Measurements from ENCODE around the gene NHSL2.

Gene NHSL2

GRCh38 chrX:72045141-72045540 is 134.5 kb downstream of the NHSL2 start:
- DNase-seq (ENCODE audit: low spot score) = no peak
- in situ Hi-C loops (cut with MboI; ENCODE audit: low sequenced_read_pairs, unreplicated experiment) = no loop called here
- TF ChIP-seq, protein P1, sequence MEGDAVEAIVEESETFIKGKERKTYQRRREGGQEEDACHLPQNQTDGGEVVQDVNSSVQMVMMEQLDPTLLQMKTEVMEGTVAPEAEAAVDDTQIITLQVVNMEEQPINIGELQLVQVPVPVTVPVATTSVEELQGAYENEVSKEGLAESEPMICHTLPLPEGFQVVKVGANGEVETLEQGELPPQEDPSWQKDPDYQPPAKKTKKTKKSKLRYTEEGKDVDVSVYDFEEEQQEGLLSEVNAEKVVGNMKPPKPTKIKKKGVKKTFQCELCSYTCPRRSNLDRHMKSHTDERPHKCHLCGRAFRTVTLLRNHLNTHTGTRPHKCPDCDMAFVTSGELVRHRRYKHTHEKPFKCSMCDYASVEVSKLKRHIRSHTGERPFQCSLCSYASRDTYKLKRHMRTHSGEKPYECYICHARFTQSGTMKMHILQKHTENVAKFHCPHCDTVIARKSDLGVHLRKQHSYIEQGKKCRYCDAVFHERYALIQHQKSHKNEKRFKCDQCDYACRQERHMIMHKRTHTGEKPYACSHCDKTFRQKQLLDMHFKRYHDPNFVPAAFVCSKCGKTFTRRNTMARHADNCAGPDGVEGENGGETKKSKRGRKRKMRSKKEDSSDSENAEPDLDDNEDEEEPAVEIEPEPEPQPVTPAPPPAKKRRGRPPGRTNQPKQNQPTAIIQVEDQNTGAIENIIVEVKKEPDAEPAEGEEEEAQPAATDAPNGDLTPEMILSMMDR (IDR thresholded peaks at IDR 0.05; ENCODE audit: borderline replicate concordance, control extremely low read depth, extremely low read depth, insufficient read depth, missing control alignments) = no peak

DNA sequence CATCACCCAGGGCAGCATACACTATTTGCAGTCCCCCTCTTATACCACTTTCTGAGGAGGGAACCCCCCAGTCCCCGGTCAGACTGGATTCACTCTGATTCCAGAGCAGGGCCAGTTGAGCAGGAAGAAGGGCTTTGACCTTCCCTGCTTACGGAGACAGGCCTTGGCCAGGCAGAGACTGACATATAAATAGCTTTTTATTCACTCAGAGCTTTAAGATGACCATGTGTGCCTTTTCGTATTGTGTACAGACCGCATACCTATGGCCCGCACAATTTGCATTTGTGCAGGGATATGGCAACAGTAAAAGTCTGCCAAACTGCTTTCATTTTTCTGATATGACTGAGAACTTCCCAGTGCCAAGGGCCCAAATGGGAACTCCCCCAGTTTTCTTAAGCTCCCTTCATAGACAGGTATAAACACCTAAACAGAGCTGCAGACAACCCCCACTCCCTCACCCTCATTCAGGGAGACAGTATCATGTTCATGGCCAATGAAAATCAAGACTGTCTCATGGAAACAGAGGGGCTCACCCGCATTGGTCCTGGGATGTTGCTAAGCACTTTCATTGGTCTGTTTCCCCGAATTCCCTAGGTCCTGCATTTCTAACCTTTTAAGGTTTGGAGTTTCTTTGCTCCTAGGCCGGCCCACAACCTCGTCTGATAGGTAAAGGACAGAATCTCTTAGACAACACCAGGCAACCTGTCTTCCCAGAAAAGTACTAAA is 135.1 kb downstream of the NHSL2 start:
- TF ChIP-seq, protein P1 (IDR thresholded peaks at IDR 0.05; ENCODE audit: borderline replicate concordance, control extremely low read depth, extremely low read depth, insufficient read depth, missing control alignments) = no peak
- DNase-seq (ENCODE audit: low spot score) = no peak
- in situ Hi-C loops (cut with MboI; ENCODE audit: low sequenced_read_pairs, unreplicated experiment) = no loop called here

GRCh38 chrX:72046447-72046846 is 135.8 kb downstream of the NHSL2 start:
- in situ Hi-C loops (cut with MboI; ENCODE audit: low sequenced_read_pairs, unreplicated experiment) = no loop called here
- TF ChIP-seq, protein P1 (IDR thresholded peaks at IDR 0.05; ENCODE audit: borderline replicate concordance, control extremely low read depth, extremely low read depth, insufficient read depth, missing control alignments) = no peak
- no peak for DNase-seq (ENCODE audit: low spot score)

DNA sequence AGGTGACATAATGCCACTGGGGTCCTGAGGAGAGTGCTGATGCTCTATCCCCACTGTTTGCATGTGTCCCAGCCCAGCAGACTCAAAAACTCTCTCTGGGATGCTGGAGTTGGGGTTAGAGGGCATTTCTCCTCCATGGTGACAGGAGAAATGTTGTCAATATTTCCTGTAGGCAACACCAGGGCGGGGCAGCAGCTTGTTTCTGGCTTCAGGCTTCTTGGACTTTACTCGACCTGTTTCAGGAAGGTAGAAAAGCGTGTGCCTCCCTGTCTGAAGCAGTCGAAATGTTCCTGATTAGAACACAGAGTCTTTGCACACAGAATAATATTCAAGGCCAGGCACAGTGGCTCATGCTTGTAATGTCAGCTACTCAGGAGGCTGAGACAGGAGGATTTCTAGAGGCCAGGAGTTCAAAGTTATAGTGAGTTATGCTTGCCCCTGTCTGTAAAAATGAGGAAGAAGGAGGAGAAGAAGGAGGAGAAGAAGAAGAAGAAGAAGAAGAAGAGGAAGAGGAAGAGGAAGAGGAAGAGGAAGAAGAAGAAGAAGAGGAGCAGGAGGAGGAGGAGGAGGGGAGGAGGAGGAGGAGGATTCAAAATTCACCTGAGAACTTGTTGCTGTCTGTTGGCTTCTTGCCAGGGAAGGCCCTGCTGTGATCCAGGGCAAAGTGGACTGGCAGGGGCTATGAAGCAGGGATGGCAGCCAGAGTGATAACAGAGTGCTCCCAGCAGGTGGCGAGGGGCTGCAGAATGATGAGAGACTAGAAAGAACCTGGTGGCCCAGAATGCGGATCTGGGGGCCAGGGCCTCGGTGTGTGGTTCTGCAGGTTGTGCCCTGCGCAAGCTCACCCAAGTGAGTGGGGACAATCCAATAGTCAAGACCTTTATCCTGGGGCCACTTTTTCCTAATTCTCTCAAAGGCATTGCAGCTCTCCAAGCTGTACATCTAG is 138.1 kb downstream of the NHSL2 start:
- peak; percentile 21 for DNase-seq (ENCODE audit: low spot score)

GRCh38 chrX:72050011-72050410 is 139.4 kb downstream of the NHSL2 start:
- in situ Hi-C loops (cut with MboI; ENCODE audit: low sequenced_read_pairs, unreplicated experiment) = no loop called here
- TF ChIP-seq, protein P1 (IDR thresholded peaks at IDR 0.05; ENCODE audit: borderline replicate concordance, control extremely low read depth, extremely low read depth, insufficient read depth, missing control alignments) = no peak
- DNase-seq (ENCODE audit: low spot score) = no peak

More for the DNA sequence above, 138.1 kb downstream of the NHSL2 start:
- in situ Hi-C loops (cut with MboI; ENCODE audit: low sequenced_read_pairs, unreplicated experiment) = no loop called here
- TF ChIP-seq, protein P1 (IDR thresholded peaks at IDR 0.05; ENCODE audit: borderline replicate concordance, control extremely low read depth, extremely low read depth, insufficient read depth, missing control alignments) = no peak

- TF ChIP-seq, protein P1 (IDR thresholded peaks at IDR 0.05; ENCODE audit: borderline replicate concordance, control extremely low read depth, extremely low read depth, insufficient read depth, missing control alignments) = no peak
- DNase-seq (ENCODE audit: low spot score) = no peak
- in situ Hi-C loops (cut with MboI; ENCODE audit: low sequenced_read_pairs, unreplicated experiment) = no loop called here
Measured at GRCh38 chrX:72051589-72051988, 140.9 kb downstream of the NHSL2 start.
